Left ventricle myocardium inferior (tissue), 1 donor: ENCODE data around the gene SRP19. TPM values are rescaled to one million over a fixed set of nuclear protein-coding genes. Genes with fewer than 3 reads are reported as not detected.
A peak's percentile ranks its signal among the peaks of the same experiment; 100 is the strongest.

Experiments used
- DNase-seq: peaks from one replicate; pipeline ENCODE4 v3.0.0-alpha.2; 2020
- H3K27ac ChIP-seq: fragments of 200-600 bp; replicated peaks from 2 replicates; pipeline ENCODE4 v1.8.0; 2021
- H3K27me3 ChIP-seq: fragments of 200-600 bp; 2 replicates; pipeline ENCODE4 v1.8.0; 2021; ENCODE audit warnings: low read depth
- H3K36me3 ChIP-seq: fragments of 200-600 bp; 2 replicates; pipeline ENCODE4 v1.8.0; 2021
- H3K4me1 ChIP-seq: fragments of 200-600 bp; 2 replicates; pipeline ENCODE4 v1.8.0; 2021
- H3K4me3 ChIP-seq: fragments of 200-600 bp; 2 replicates; pipeline ENCODE4 v1.8.0; 2021; ENCODE audit warnings: mild to moderate bottlenecking, moderate library complexity
- H3K9me3 ChIP-seq: fragments of 200-600 bp; replicated peaks from 2 replicates; pipeline ENCODE4 v1.8.0; 2021
- CTCF ChIP-seq: fragments of 200-600 bp; IDR thresholded peaks from 2 replicates; pipeline ENCODE4 v1.8.0; 2021; ENCODE audit warnings: antibody characterized with exemption, mild to moderate bottlenecking, borderline replicate concordance
- intact Hi-C: fragments of 100-400 bp; cut with micrococcal nuclease; formaldehyde crosslinking; loops from one replicate; pipeline ENCODE4 v1.11.0; 2022
- total RNA-seq: library from RNA; stranded (reverse); fragmentation: NEBNext Ultra II Directional; extraction: Animal tissue kit (Norgen Biotek cat#: 25700); gene quantifications from one replicate; pipeline ENCODE4 v1.2.1, GENCODE V29; 2021
- donor health status: DM: no; HTN: yes; CAD: no; lungs with severe emphysema.

Gene SRP19
- total RNA-seq, 1 donor from 2014 or later, result 31.6 TPM

- TF ChIP-seq CTCF, result no peak
- H3K9me3 ChIP-seq, result no peaks in the 10 kb centered on the region
- intact Hi-C loops, result loop anchor here (10.0 kb wide), 2 partner anchors 53 to 113 kb away; partner anchors contain the start of gene DCP2
- peak overlapping the region; percentile 87 for H3K4me3 ChIP-seq
- H3K4me1 ChIP-seq, result peaks cover 40% of the 10 kb centered on the region
- peak overlapping the region; percentile 90 for H3K27ac ChIP-seq
- no peak for DNase-seq
- H3K36me3 ChIP-seq, result peaks cover 40% of the 10 kb centered on the region
- no peaks in the 10 kb centered on the region for H3K27me3 ChIP-seq
Observed at GRCh38 chr5:112861638-112861985, 525 bp downstream of the SRP19 start.

- intact Hi-C loops, result loop anchor here (10.0 kb wide), 2 partner anchors 53 to 113 kb away; partner anchors contain the start of gene DCP2
- Histone ChIP-seq H3K4me3 (peak overlapping the region; percentile 87), H3K4me1 (peaks cover 40% of the 10 kb centered on the region), H3K36me3 (peaks cover 45% of the 10 kb centered on the region), H3K9me3 (no peaks in the 10 kb centered on the region), H3K27ac (peak overlapping the region; percentile 90), H3K27me3 (no peaks in the 10 kb centered on the region)
- TF ChIP-seq CTCF, result no peak
- no peak for DNase-seq
Observed at GRCh38 chr5:112862085-112862484, 998 bp downstream of the SRP19 start.

GRCh38 chr5:112863549-112863948, 2.5 kb downstream of the SRP19 start:
- intact Hi-C loops, result loop anchor here (10.0 kb wide), 2 partner anchors 51 to 111 kb away; partner anchors contain the start of gene DCP2

GRCh38 chr5:112865128-112865527, 4.0 kb downstream of the SRP19 start:
- no peak overlapping the region for H3K4me3 ChIP-seq
- intact Hi-C loops, result loop anchor here (10.0 kb wide), 2 partner anchors 50 to 110 kb away; partner anchors contain the start of gene DCP2
- no peak for TF ChIP-seq CTCF

More at GRCh38 chr5:112863549-112863948, 2.5 kb downstream of the SRP19 start:
- peaks cover 40% of the 10 kb centered on the region for H3K4me1 ChIP-seq
- no peak for DNase-seq
- H3K27ac ChIP-seq, result no peak overlapping the region
- no peaks in the 10 kb centered on the region for H3K27me3 ChIP-seq
- TF ChIP-seq CTCF, result no peak
- no peaks in the 10 kb centered on the region for H3K9me3 ChIP-seq
- H3K36me3 ChIP-seq, result peaks cover 59% of the 10 kb centered on the region
- H3K4me3 ChIP-seq, result no peak overlapping the region

GRCh38 chr5:112866739-112867138, 5.7 kb downstream of the SRP19 start:
- Histone ChIP-seq H3K36me3 (peaks cover 83% of the 10 kb centered on the region), H3K27me3 (no peaks in the 10 kb centered on the region), H3K9me3 (no peaks in the 10 kb centered on the region), H3K4me1 (peaks cover 26% of the 10 kb centered on the region), H3K27ac (no peak overlapping the region), H3K4me3 (no peak overlapping the region)
- intact Hi-C loops, result loop anchor here (10.0 kb wide), 2 partner anchors 48 to 108 kb away; partner anchors contain the start of gene DCP2
- DNase-seq, result no peak
- no peak for TF ChIP-seq CTCF

More at GRCh38 chr5:112865128-112865527, 4.0 kb downstream of the SRP19 start:
- Histone ChIP-seq H3K27me3 (no peaks in the 10 kb centered on the region), H3K9me3 (no peaks in the 10 kb centered on the region), H3K4me1 (peaks cover 40% of the 10 kb centered on the region), H3K36me3 (peaks cover 75% of the 10 kb centered on the region), H3K27ac (no peak overlapping the region)
- DNase-seq, result no peak
